ENCODE data around the gene WDFY4.

The WDFY4 gene

GRCh38 chr10:48943096-48943495 is 258.4 kb downstream of the WDFY4 start:
- no peak overlapping the region for H2AK5ac ChIP-seq (ENCODE audit: low read length, severe bottlenecking)
- WGBS = 88% methylated on average over 10 of the region's 10 CpGs
- no peak overlapping the region for H2BK5ac ChIP-seq (ENCODE audit: low read depth, low read length, poor library complexity, severe bottlenecking)
- H3K27me3 ChIP-seq (ENCODE audit: control insufficient read depth in 1 of 2, insufficient read depth in 1 of 2, low read length in 2 of 2) = peaks cover 8 to 68% of the 10 kb centered on the region in 2 experiments
- no peak for DNase-seq
- peaks cover 4% of the 10 kb centered on the region for H3K4me1 ChIP-seq (ENCODE audit: control insufficient read depth, insufficient read depth, low read depth, low read length)
- no peak overlapping the region for H2BK15ac ChIP-seq (ENCODE audit: low read depth, poor library complexity, severe bottlenecking)
- no peak overlapping the region for H3K4me3 ChIP-seq (ENCODE audit: insufficient read depth in 1 of 2, low read depth in 1 of 2, low read length in 2 of 2)
- no peaks in the 10 kb centered on the region for H3K9me3 ChIP-seq (ENCODE audit: control insufficient read depth, low read length)
- no peak overlapping the region for H3K18ac ChIP-seq (ENCODE audit: low read depth in 1 of 2, low read length in 2 of 2)
- no peak overlapping the region for H3K4ac ChIP-seq (ENCODE audit: low read depth in 1 of 2, low read length in 2 of 2)
- H3K4me2 ChIP-seq (ENCODE audit: low read length, poor library complexity, severe bottlenecking) = no peak overlapping the region
- no peak overlapping the region for H3K9ac ChIP-seq (ENCODE audit: low read length)
- no peak overlapping the region for H3K14ac ChIP-seq (ENCODE audit: low read length in 2 of 2)
- H3K79me1 ChIP-seq (replicated peaks; ENCODE audit: low read length, poor library complexity, severe bottlenecking) = no peaks in the 10 kb centered on the region
- H4K91ac ChIP-seq (ENCODE audit: low read length) = no peak overlapping the region
- H2BK120ac ChIP-seq (ENCODE audit: low read depth, low read length) = no peak overlapping the region
- H4K8ac ChIP-seq (ENCODE audit: low read length) = no peak overlapping the region
- H2BK12ac ChIP-seq (ENCODE audit: low read length in 2 of 2) = no peak overlapping the region
- H3K27ac ChIP-seq (ENCODE audit: low read length, poor library complexity, severe bottlenecking) = no peak overlapping the region
- no peaks in the 10 kb centered on the region for H3K36me3 ChIP-seq (ENCODE audit: control insufficient read depth in 1 of 2, insufficient read depth in 2 of 2, low read depth in 1 of 2, low read length in 2 of 2)
- no peak overlapping the region for H3K23ac ChIP-seq (ENCODE audit: low read length in 2 of 2)
- no peak overlapping the region for H2AFZ ChIP-seq (ENCODE audit: low read depth, low read length)

- Histone ChIP-seq H4K8ac (ENCODE audit: low read length) (no peak overlapping the region), H3K4me2 (ENCODE audit: low read length, poor library complexity, severe bottlenecking) (no peak overlapping the region), H3K14ac (ENCODE audit: low read length in 2 of 2) (no peak overlapping the region), H2BK15ac (ENCODE audit: low read depth, poor library complexity, severe bottlenecking) (no peak overlapping the region), H3K27me3 (ENCODE audit: control insufficient read depth in 1 of 2, insufficient read depth in 1 of 2, low read length in 2 of 2) (peaks cover 16 to 75% of the 10 kb centered on the region in 2 experiments), H2BK5ac (ENCODE audit: low read depth, low read length, poor library complexity, severe bottlenecking) (no peak overlapping the region), H3K79me1 (replicated peaks; ENCODE audit: low read length, poor library complexity, severe bottlenecking) (no peaks in the 10 kb centered on the region), H2AK5ac (ENCODE audit: low read length, severe bottlenecking) (no peak overlapping the region), H4K91ac (ENCODE audit: low read length) (no peak overlapping the region), H2BK12ac (ENCODE audit: low read length in 2 of 2) (no peak overlapping the region), H3K4ac (ENCODE audit: low read depth in 1 of 2, low read length in 2 of 2) (no peak overlapping the region), H3K4me3 (ENCODE audit: insufficient read depth in 1 of 2, low read depth in 1 of 2, low read length in 2 of 2) (no peak overlapping the region), H3K18ac (ENCODE audit: low read depth in 1 of 2, low read length in 2 of 2) (no peak overlapping the region), H3K36me3 (ENCODE audit: control insufficient read depth in 1 of 2, insufficient read depth in 2 of 2, low read depth in 1 of 2, low read length in 2 of 2) (no peaks in the 10 kb centered on the region), H3K9ac (ENCODE audit: low read length) (no peak overlapping the region), H3K4me1 (ENCODE audit: control insufficient read depth, insufficient read depth, low read depth, low read length) (peaks cover 4% of the 10 kb centered on the region), H2BK120ac (ENCODE audit: low read depth, low read length) (no peak overlapping the region), H3K9me3 (ENCODE audit: control insufficient read depth, low read length) (no peaks in the 10 kb centered on the region), H2AFZ (ENCODE audit: low read depth, low read length) (no peak overlapping the region), H3K23ac (ENCODE audit: low read length in 2 of 2) (no peak overlapping the region), H3K27ac (ENCODE audit: low read length, poor library complexity, severe bottlenecking) (no peak overlapping the region)
- DNase-seq = no peak
- 73% methylated on average over 3 of the region's 3 CpGs for WGBS
These were observed 259.5 kb downstream of the WDFY4 start for GRCh38 chr10:48944171-48944570.

GRCh38 chr10:48945441-48946130 is 260.9 kb downstream of the WDFY4 start:
- no peak overlapping the region for H4K8ac ChIP-seq (ENCODE audit: low read length)
- H3K9me3 ChIP-seq (ENCODE audit: control insufficient read depth, low read length) = no peaks in the 10 kb centered on the region
- H3K18ac ChIP-seq (ENCODE audit: low read depth in 1 of 2, low read length in 2 of 2) = no peak overlapping the region
- H3K79me1 ChIP-seq (replicated peaks; ENCODE audit: low read length, poor library complexity, severe bottlenecking) = no peaks in the 10 kb centered on the region
- H3K4me1 ChIP-seq (ENCODE audit: control insufficient read depth, insufficient read depth, low read depth, low read length) = peaks cover 4% of the 10 kb centered on the region
- no peak overlapping the region for H3K27ac ChIP-seq (ENCODE audit: low read length, poor library complexity, severe bottlenecking)
- no peak overlapping the region for H2BK120ac ChIP-seq (ENCODE audit: low read depth, low read length)
- no peak overlapping the region for H3K14ac ChIP-seq (ENCODE audit: low read length in 2 of 2)
- H2AFZ ChIP-seq (ENCODE audit: low read depth, low read length) = no peak overlapping the region
- no peak overlapping the region for H2BK5ac ChIP-seq (ENCODE audit: low read depth, low read length, poor library complexity, severe bottlenecking)
- no peaks in the 10 kb centered on the region for H3K36me3 ChIP-seq (ENCODE audit: control insufficient read depth in 1 of 2, insufficient read depth in 2 of 2, low read depth in 1 of 2, low read length in 2 of 2)
- no peak for DNase-seq
- H4K91ac ChIP-seq (ENCODE audit: low read length) = no peak overlapping the region
- H3K4me2 ChIP-seq (ENCODE audit: low read length, poor library complexity, severe bottlenecking) = no peak overlapping the region
- no peak overlapping the region for H3K23ac ChIP-seq (ENCODE audit: low read length in 2 of 2)
- H3K4me3 ChIP-seq (ENCODE audit: insufficient read depth in 1 of 2, low read depth in 1 of 2, low read length in 2 of 2) = no peak overlapping the region
- no peak overlapping the region for H2BK12ac ChIP-seq (ENCODE audit: low read length in 2 of 2)
- peaks cover 15 to 75% of the 10 kb centered on the region in 2 experiments for H3K27me3 ChIP-seq (ENCODE audit: control insufficient read depth in 1 of 2, insufficient read depth in 1 of 2, low read length in 2 of 2)
- no peak overlapping the region for H3K9ac ChIP-seq (ENCODE audit: low read length)
- H2BK15ac ChIP-seq (ENCODE audit: low read depth, poor library complexity, severe bottlenecking) = no peak overlapping the region
- 14% methylated on average over 5 of the region's 6 CpGs for WGBS
- no peak overlapping the region for H2AK5ac ChIP-seq (ENCODE audit: low read length, severe bottlenecking)
- no peak overlapping the region for H3K4ac ChIP-seq (ENCODE audit: low read depth in 1 of 2, low read length in 2 of 2)

- Histone ChIP-seq H3K9me3 (ENCODE audit: control insufficient read depth, low read length) (no peaks in the 10 kb centered on the region), H3K18ac (ENCODE audit: low read depth in 1 of 2, low read length in 2 of 2) (no peak overlapping the region), H3K27me3 (ENCODE audit: control insufficient read depth in 1 of 2, insufficient read depth in 1 of 2, low read length in 2 of 2) (peaks cover 17 to 75% of the 10 kb centered on the region in 2 experiments), H3K27ac (ENCODE audit: low read length, poor library complexity, severe bottlenecking) (no peak overlapping the region), H3K4me1 (ENCODE audit: control insufficient read depth, insufficient read depth, low read depth, low read length) (peaks cover 3% of the 10 kb centered on the region), H2BK15ac (ENCODE audit: low read depth, poor library complexity, severe bottlenecking) (no peak overlapping the region), H3K9ac (ENCODE audit: low read length) (no peak overlapping the region), H3K14ac (ENCODE audit: low read length in 2 of 2) (no peak overlapping the region), H4K91ac (ENCODE audit: low read length) (no peak overlapping the region), H3K4me2 (ENCODE audit: low read length, poor library complexity, severe bottlenecking) (no peak overlapping the region), H3K36me3 (ENCODE audit: control insufficient read depth in 1 of 2, insufficient read depth in 2 of 2, low read depth in 1 of 2, low read length in 2 of 2) (no peaks in the 10 kb centered on the region), H2BK120ac (ENCODE audit: low read depth, low read length) (no peak overlapping the region), H3K23ac (ENCODE audit: low read length in 2 of 2) (no peak overlapping the region), H2BK5ac (ENCODE audit: low read depth, low read length, poor library complexity, severe bottlenecking) (no peak overlapping the region), H4K8ac (ENCODE audit: low read length) (no peak overlapping the region), H2AK5ac (ENCODE audit: low read length, severe bottlenecking) (no peak overlapping the region), H3K79me1 (replicated peaks; ENCODE audit: low read length, poor library complexity, severe bottlenecking) (no peaks in the 10 kb centered on the region), H3K4me3 (ENCODE audit: insufficient read depth in 1 of 2, low read depth in 1 of 2, low read length in 2 of 2) (no peak overlapping the region), H3K4ac (ENCODE audit: low read depth in 1 of 2, low read length in 2 of 2) (no peak overlapping the region), H2AFZ (ENCODE audit: low read depth, low read length) (no peak overlapping the region), H2BK12ac (ENCODE audit: low read length in 2 of 2) (no peak overlapping the region)
- no peak for DNase-seq
- 81% methylated on average over 5 of the region's 5 CpGs for WGBS
These were observed 261.7 kb downstream of the WDFY4 start for GRCh38 chr10:48946332-48946731.
